IPS DF 4.7 (cell line): ENCODE results near the gene AGPS.
"Not testable (repeated sequence)": the region's sequence is repeated elsewhere in the genome, so short reads cannot be mapped to it uniquely, and the experiment has no call there.

Experiments
- DNase-seq: peaks from one replicate; pipeline ENCODE4 v3.0.0-alpha.2; 2013; ENCODE audit warnings: low spot score; ENCODE audit errors: extremely low read depth

The AGPS gene

DNA sequence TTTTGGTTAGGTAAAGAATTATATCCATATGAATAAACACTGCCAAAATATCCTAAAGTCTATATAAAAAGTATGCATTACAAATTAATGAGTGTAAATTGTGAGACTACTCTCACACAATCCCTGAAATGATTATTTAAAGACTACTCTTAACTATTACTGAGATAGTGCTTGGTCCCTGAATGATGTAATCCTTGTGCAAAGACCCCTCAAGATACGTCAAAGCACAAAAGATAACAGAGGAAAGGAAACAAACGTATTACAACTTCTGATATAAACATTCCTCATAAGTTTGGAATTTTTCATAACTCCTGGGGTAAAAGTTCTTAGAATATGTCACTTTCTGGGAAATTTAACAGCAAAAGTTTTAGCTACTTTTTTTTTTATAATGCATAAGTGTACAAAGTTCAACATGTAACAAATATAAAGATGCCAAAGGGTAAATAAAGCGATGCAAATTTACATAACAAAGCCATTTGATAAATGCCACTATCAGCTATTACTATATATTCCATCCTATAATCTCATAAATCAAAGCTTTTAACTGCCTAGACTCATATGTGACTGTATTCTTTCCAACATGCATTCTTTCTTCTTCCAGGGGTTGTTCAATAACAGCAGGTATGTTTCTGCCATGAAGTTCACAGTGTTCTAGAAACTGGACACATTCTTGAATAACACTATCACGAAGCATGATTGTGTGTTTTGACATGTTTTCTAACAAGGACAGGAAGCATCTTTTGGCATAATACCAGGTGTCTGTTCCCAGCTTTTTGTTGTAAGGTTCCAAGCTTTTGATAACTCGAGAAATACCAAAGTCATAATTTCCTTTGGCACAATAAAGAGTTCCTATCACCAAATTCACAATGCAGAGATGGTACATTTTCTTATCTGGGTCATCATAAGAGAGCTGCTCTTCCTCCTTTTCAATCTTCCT, 158.0 kb downstream of the AGPS start:
- no peak for DNase-seq

DNA sequence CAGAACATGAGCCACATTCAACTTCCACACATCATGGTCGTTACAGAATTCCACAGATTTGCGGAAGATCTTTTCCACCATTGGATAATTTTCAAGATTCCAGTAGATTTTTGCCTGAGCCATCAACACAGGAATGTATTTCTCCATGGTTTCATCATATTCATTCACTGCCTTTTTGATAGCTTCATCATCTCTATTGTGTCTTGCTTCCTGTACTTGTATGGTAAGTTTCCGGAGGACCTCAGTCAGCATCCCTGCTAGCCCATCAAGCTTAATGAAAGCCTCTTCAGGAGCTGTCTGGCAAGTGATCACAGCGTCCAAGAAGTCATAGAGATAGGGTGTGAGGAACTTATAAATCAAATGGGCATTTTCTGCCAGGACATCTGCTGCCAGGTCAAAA, 158.8 kb downstream of the AGPS start:
- not testable (repeated sequence) for DNase-seq

DNA sequence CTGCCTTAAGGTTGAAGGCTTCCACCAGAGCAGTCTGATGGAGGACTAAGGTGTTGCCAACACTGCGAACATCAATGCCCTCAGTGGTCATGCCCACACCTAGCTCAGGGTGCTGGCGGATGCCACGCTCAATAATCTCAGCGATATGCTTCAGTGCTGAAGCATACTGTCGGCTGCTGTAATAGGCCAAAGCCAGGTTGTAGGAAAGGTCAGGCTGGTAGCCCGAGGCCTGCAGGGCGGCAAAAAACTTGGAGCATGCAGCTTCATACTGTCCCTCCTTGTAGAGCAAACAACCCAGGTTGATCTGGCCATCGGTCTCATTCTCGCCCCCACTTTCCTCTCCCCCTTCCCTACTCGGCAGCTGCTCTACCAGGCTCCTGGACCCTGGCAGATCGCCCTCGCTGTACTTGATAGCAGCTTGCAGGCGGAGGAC, 159.4 kb downstream of the AGPS start:
- DNase-seq, result no peak

DNA sequence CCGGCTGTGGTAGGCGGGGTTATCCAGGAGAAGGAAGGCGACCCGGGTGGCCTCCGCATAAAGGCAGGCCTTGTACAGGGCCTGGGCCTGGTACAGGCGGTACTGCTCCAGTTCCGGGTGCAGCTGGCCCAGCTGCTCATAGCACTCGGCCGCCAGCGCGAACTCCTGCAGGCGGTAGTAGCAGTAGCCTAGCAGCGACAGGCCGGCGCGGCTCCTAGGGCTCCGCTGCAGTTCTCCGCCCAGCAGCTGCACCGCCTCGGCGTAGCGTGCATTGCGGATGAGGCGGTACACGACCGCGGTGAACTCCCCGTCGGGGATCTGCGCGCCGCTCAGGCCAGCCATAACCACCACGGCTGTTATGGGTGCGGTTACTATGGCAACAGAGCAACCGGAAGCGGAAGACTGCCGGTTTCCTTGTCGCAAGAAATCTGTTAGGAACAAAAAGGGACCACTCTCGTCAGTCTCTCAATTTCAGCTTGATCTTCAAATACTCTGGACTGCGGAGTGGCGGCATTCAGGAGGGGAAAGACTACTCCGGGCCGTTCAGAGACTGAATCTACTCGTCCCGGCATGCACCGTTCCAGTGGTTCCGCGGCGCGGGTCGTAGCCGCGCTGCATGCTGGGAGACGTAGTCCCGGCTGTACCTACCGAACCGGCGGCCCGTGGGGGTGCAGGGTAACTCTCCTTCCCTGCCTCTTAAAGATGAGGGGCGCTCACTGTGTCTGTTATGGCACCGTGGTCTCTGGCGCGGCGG, 160.0 kb downstream of the AGPS start:
- DNase-seq, result peak; percentile 69

DNA sequence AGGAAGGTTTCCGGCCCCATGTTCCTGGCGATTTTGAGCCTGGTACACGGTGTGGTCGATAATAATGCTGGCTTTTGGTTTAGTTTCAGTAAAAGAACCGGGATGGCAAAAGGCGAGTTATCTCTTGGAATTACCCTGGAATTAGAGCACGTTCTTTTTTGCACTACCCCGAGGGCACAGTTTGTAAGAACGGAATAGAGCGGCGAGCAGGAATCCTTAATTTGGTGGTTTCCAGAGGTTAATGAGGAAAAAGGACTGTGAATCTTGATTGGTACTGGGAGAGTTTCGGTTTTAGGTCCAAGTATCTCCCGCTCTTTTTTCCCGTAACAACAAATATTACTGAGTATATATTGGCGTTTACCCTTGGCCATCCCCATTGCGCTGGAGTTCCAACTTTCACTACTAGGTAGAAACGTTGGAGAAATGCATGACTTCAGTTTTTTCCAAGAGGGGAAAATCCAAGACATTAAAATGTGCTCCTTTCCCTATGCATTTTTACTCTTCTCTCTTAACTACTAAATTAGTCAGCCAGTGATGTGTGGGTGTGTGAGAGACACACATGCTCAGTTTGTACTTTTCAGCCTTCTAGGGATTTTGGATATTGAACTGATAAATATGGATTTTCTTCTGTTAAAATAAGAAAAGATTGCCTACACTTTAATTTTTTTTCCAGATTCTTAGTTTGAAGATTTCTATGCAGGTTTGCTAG, 160.8 kb downstream of the AGPS start:
- no peak for DNase-seq

DNA sequence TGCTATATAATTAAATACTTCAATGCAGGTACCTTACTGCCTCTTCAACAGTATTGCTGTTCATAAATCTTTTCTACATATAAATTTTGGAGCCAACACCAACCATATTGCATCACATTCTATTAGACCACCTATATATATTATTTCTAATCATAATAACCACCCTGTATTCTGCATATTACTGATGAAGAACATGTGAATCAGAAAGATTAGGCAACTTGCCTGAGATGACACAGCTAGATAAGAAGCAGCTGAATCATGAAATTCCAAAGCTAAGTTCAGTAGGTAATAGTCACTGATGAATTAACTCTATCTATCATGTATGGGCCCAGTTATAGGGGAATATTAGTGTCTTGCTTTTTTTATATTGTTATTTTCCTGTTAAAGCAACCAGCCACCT, 161.8 kb downstream of the AGPS start:
- no peak for DNase-seq

DNA sequence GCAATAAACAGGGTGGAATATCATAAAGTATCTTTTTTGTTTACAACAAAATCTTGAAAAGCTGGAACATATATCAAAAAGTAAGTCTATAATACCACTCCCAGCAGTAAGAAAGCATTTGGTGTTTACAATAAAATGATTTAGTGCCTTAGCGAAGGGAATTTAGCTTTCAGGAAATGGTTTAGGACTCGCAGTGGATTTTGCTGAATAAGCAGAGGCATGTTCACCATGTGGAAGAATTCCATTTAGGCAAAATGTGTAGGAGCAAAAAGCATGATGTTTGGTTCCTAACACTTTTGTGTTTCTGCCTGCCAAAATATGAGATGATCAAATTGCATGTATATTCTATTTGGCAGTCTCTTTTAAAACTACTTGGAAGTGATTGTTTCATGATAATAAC, 163.6 kb downstream of the AGPS start:
- no peak for DNase-seq

DNA sequence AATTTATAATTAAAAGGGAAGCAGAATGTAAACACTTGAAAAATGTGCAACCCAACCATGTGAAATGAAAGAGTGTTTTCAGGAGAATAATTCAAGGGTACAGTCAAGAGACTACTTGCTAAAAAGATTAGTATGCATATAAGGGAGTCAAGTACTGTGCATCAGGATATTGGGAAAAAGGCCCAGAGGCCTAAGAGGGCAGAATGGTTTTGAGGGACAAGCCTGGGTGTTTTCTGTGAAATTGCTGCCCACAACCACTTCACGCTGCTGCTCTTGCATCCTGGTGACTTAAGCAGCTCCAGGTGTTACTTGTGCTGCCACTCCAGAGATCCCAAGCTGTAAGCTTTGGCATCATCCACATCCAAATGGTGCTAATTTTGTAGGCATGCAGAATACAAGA, 165.2 kb downstream of the AGPS start:
- no peak for DNase-seq

DNA sequence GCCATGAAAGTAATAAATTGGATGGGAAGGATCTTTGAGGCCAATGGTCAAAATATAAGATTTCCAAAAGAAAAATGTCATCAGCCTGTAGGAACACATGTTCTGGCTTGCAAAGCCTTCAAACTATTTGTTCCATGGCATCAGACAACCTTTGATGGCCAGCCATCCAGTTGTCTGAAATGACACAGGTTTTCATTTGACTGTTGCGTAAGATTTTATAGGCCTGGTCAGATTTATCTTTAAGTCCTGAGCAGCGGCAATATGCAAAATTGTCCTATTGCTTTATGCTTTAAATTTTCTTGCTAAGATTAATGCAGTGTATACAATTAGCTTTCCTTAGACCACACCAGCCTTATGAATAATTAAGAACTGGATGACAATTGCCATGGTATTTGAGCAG, 167.1 kb downstream of the AGPS start:
- DNase-seq, result no peak

DNA sequence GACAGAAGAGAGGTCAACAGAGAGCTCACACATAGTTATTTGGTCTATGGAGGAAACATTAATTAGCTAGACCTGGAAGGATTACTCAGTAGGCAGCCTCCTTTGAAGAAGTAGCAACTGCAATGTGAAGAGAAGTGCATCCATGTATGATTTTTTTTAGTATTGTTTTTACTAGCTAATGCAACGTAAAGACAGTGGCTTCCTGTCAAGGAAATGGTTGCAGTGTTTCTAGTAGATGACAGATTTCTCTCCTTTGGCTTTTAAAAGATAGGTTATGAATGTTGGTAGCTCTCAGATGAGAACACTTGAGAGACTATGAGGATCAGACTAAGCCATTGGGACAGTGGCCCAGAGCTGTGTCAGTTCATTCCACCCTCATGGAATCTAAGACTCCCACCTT, 175.8 kb downstream of the AGPS start:
- no peak for DNase-seq

DNA sequence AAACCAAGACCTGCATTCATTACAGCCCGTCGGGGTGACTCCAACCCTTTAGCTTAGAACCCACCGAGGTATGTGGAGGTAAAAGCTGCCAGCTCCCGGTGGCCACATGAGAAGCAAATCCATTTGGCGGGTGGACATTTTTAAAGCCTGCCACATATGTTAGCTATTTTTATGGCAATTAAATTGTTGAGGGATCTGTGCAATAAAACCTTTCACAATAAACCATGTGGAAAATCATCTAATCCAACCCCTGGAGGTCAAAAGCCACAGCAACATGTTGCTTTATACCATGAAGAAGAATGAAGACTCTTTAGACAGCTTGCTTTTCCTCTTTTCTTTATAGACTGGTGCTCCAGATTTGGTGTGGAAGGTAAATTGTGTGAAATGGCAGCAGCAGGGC, 176.3 kb downstream of the AGPS start:
- DNase-seq, result no peak

DNA sequence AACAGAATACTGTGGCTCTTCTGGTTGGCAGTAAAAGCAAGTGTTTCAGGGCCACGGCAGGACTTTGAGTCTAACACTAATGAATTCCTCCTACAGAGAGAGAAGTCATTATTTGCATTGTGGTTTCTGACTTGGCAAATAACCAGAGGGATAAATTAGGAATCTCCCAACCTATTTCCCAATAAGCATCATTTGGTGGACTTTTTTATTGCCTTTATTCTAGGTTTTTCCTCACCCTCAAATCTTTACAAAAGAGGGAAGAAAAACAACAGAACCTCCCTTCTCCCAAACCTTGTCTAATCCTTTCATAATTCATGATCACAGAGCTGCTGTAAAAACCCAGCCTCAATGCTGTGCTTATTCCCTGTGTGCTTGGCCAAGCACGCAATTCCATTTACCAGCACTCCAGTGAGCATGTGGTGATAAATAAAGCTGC, 179.7 kb downstream of the AGPS start:
- no peak for DNase-seq

DNA sequence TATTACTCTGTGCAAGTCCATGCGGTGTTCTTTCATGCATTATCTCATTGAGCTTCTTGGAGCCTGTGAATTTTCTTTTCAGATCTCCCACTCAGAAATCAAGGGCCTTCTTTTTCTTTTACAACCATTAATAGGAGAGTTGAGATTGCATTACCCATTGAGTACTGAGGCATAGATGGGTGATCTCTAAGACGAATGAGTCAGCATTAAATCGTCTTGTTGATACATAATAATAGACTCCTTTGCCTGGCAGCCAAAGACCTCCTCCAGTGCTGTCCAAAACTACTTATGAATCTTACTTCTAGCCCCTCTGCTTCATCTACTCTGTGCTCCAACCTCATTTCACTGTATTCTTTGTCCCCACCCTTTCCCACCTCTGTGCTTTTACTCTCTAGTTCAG, 180.5 kb downstream of the AGPS start:
- no peak for DNase-seq

DNA sequence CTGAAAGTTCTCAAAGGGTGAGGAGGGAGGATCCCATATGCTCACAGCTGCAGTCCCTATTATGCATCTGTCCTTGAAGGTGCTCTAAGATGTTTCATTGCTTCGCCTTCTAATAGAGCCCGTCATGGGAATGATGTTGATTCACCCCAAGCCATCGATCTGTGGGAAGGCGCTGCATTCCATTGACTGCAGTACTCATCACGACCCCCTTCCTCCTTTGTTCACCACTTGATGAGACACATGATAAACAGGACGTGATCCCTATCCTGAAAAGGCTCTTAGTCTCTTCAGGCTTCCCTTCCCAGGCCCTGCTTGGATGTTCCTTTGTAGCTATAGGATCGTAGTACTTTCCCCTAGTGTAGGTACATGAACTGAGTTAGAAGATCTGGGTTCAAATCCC, 181.8 kb downstream of the AGPS start:
- DNase-seq, result no peak

DNA sequence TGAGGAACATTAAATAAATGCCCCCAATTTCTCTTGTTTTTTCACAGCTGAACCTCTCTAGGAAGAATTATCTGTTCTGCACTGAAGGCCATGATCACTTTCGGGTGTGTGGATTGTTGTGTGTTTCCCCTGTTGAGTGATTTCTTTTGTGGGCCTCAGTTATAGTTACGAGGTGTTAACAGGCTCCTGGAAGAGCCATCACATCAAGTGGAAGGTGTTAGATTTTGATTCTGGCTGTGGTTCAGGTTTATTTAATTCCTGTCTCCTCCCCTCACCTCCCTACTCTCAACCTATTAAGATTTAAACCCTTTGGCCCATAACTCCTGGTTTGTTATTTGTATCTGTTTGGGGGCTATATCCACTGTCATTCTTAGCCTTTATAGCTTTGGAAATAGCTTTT, 182.8 kb downstream of the AGPS start:
- DNase-seq, result no peak

DNA sequence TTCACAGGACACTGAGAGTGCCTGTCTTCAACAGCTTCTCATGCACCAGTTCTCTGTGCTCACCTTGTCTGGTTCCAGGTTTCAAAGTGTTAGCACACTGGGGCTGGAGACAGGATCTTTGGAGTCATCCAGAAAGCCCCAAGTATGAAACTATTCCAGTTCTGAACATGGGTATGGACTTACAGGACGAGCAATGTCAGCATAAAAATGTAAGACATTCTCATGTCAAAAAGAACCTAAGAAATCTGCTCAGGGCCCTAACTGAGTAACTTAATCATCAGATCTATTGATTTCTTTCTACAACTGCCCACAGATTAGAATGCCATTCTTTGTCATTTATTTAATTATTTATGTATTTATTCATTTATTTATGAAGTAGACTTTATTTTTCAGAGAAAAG, 184.5 kb downstream of the AGPS start:
- no peak for DNase-seq

DNA sequence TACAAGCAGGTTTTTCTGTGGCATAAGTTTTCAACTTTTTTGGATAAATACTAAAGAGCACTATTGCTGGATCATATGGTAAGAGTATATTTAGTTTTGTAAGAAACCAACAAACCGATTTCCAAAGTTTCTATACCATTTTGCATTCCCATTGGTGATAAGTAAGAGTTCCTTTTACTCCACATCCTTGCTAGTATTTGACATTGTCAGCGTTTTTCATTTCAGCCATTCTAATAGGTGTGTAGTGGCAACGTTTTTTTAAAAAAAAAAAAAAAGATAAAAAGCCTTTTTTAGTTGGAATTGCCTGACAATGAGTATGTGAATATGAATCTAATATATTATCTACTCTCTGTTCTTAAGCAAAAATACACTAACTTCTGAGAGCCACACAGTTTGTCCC, 185.9 kb downstream of the AGPS start:
- no peak for DNase-seq

DNA sequence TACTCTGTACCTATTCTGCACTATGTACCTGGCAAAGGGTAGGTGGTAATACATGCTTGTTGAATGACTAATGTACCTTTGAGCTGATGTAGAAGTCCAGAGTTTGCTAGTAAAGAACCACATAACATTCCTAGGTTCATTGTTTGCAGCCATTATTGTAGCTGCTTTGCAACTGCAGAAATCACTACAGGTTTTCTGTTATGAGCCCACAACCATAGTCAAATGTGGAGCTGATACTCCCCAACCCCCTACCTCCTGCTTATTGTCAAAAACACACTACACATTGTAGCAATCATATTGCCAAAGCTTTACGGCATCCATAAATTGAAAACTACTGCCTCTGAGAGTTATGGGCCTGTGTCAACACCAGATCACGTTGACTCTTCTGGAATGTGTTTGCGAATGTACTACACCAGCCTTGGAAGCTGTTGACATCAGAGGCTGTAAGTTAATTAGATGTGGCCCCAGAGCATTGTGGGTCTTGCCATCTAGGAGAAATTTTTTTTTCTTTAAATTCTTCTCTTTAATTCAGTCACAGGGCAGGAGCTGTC, 187.0 kb downstream of the AGPS start:
- no peak for DNase-seq

DNA sequence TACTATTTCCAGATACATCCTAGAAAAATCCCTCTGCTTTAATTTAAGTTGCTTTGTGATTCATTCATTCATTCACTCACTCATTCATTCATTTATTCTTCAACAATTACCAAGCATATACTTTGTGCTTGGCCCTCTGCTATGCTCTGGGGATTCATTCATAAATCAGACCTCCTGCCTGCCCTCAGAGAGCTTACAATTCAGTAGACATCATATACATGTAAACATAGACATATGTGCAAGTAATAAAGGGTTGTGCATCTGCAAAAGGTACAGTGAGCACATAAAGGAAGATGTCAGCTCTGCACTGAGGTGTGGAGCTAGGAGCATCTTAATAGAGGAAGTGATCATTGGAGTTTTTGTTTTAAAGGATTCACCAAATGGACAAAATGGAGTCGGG, 189.4 kb downstream of the AGPS start:
- DNase-seq, result no peak

DNA sequence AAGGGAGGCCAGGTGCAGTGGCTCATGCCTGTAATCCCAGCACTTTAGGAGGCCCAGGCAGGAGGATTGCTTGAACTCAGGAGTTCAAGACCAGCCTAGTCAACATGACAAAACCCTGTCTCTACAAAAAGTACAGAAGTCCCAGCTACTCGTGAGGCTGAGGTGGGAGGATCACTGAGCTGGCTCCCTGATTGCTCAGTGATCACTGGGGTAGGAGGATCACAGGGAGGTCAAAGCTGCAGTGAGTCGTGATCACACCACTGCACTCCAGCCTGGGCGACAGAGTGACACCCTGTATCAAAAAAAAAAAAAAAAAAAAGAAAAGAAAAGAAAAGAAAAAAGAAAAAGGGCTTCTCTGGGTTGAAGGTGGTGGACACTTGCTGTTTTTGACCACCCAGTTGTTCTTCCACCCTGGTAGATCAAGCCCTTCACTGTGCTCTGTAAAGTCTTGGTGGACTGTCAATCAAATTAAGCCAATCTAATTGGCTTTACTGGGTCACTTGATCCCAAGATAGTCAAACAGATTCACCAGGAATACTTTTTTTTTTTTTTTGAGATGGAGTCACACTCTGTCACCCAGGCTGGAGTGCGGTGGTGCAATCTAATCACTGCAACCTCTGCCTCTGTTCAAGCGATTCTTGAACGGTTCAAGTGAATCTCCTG, 191.6 kb downstream of the AGPS start:
- DNase-seq, result no peak

DNA sequence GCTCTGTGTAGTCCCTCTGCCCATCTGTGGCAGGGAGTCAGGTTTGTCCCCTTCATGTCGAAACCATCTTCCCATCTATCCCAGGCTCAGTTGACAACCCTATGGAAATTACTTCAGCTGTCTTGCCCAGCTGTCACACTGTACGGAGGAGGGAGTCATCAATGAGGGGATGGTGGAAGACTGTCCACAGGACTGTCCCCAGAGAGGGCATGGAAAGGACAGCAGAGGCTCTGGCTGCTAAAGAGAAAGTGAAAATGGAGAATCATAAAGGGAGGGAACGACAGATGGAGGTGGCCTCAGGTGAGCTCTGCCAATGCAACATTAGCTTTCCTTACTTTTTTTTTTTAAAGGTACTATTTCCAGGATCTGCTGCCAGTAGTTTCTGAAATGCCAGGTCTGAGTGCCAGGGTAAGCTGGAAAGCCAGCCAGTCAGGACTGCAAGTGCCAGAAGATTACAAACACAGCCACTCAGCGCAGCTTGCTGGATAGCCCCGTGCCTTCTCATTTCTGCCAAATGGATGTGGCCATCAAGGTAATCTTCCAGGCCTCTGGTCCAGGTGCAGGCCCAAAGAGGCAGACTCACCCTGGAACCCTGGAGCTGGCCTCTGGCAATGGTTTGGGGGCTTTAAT, 192.8 kb downstream of the AGPS start:
- no peak for DNase-seq
